Gastroesophageal sphincter (tissue), 3 donors: ENCODE measurements around the gene GATA3.

Experiments used
- POLR2A ChIP-seq, 2 donors: fragments of 450-650 bp; IDR thresholded peaks; one replicate each; pipeline ENCODE4 v1.6.1; 2017; ENCODE audit warnings: antibody characterized with exemption in 2 of 2, mild to moderate bottlenecking in 2 of 2, moderate library complexity in 1 of 2
- POLR2AphosphoS5 ChIP-seq: sonication (generic); formaldehyde crosslinking; IDR thresholded peaks from one replicate; pipeline ENCODE4 v1.6.1; 2017; ENCODE audit warnings: antibody characterized with exemption
- TF ChIP-seq, protein P1 (sequence below), 4 experiments: fragments of 200-600 bp in 2 of 4; fragments of 450-650 bp in 2 of 4; sonication (generic) in 1 of 4; IDR thresholded peaks; one replicate each; pipeline ENCODE4 v1.5.1; 2017 to 2019; ENCODE audit warnings: antibody characterized with exemption in 4 of 4, mild to moderate bottlenecking in 2 of 4, moderate library complexity in 2 of 4

DNA sequence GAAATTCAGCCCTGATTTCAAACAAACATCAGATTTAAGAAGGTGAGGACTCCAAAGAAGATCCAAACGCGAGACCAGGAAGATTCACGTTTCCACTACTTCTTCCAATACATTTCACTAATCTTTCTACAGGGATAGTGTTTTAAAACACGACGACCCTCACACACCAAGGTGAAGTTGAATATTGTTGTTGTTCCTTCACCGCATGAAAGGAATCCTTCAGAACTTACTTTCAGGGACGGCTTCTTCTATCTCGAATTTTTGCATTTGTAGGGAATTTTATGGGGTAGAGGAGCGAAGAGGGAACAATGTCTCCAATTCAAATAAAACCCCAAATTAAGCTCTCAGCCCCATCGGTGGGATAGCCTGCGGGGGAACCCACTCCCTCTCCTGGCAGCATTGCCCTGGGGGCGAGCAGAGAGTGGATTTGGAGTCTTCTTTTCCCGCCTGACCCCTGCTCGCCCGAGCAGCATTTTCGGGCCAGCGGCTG is 1.5 kb upstream of the GATA3 start:
- TF ChIP-seq, protein P1, sequence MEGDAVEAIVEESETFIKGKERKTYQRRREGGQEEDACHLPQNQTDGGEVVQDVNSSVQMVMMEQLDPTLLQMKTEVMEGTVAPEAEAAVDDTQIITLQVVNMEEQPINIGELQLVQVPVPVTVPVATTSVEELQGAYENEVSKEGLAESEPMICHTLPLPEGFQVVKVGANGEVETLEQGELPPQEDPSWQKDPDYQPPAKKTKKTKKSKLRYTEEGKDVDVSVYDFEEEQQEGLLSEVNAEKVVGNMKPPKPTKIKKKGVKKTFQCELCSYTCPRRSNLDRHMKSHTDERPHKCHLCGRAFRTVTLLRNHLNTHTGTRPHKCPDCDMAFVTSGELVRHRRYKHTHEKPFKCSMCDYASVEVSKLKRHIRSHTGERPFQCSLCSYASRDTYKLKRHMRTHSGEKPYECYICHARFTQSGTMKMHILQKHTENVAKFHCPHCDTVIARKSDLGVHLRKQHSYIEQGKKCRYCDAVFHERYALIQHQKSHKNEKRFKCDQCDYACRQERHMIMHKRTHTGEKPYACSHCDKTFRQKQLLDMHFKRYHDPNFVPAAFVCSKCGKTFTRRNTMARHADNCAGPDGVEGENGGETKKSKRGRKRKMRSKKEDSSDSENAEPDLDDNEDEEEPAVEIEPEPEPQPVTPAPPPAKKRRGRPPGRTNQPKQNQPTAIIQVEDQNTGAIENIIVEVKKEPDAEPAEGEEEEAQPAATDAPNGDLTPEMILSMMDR (IDR thresholded peaks at IDR 0.05), result no peak
- TF ChIP-seq POLR2A (IDR thresholded peaks at IDR 0.05) (no peak), POLR2AphosphoS5 (no peak)
